GM18502 (cell line): ENCODE measurements around the gene TOMM40L.
"Not testable (repeated sequence)": the region's sequence is repeated elsewhere in the genome, so short reads cannot be mapped to it uniquely, and the experiment has no call there.

Source experiments
- ATAC-seq: cut with Tn5 transposase; IDR thresholded peaks from one replicate; pipeline ENCODE4 v1.9.1; 2021; ENCODE audit warnings: mild to moderate bottlenecking; ENCODE audit not compliant: unreplicated experiment, poor library complexity

TOMM40L gene

GRCh38 chr1:161244888-161245287 lies 19.0 kb downstream of the TOMM40L start:
- ATAC-seq: no peak

GRCh38 chr1:161250100-161250499 lies 24.2 kb downstream of the TOMM40L start:
- ATAC-seq: not testable (repeated sequence)

- ATAC-seq: no peak
Measured at GRCh38 chr1:161250829-161251228, 25.0 kb downstream of the TOMM40L start.

DNA sequence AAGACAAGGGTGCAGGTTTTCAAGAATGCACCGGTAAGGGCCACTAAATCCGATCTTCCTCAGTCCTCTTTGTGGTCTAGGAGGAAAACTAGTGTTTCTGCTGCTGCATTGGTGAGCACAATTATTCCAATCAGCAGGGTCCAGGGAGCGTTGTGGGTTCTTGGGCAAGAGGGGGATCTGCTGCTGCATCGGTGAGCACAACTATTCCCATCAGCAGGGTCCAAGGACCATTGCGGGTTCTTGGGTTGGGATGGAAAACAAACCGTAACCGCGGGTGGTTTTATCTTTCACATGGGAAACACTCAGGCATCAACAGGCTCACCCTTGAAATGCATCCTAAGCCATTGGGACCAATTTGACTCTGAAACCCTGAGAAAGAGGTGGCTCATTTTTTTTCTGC lies 25.7 kb downstream of the TOMM40L start:
- ATAC-seq: no peak

- not testable (repeated sequence) for ATAC-seq
Measured at GRCh38 chr1:161255302-161255701, 29.4 kb downstream of the TOMM40L start.

- ATAC-seq: not testable (repeated sequence)
Measured at GRCh38 chr1:161255955-161256520, 30.2 kb downstream of the TOMM40L start.

DNA sequence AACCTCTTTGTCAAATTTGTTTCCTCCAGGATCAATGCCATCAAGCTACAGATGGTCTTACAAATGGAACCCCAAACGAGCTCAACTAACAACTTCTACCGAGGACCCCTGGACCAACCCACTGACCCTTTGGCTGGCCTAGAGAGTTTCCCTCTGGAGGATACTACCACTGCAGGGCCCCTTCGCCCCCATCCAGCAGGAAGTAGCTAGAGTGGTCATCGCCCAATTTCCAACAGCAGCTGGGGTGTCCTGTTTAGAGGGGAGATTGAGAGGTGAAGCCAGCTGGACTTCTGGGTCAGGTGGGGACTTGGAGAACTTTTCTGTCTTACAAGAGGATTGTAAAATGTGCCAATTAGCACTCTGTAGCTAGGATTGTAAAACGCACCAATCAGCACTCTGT lies 31.2 kb downstream of the TOMM40L start:
- not testable (repeated sequence) for ATAC-seq

DNA sequence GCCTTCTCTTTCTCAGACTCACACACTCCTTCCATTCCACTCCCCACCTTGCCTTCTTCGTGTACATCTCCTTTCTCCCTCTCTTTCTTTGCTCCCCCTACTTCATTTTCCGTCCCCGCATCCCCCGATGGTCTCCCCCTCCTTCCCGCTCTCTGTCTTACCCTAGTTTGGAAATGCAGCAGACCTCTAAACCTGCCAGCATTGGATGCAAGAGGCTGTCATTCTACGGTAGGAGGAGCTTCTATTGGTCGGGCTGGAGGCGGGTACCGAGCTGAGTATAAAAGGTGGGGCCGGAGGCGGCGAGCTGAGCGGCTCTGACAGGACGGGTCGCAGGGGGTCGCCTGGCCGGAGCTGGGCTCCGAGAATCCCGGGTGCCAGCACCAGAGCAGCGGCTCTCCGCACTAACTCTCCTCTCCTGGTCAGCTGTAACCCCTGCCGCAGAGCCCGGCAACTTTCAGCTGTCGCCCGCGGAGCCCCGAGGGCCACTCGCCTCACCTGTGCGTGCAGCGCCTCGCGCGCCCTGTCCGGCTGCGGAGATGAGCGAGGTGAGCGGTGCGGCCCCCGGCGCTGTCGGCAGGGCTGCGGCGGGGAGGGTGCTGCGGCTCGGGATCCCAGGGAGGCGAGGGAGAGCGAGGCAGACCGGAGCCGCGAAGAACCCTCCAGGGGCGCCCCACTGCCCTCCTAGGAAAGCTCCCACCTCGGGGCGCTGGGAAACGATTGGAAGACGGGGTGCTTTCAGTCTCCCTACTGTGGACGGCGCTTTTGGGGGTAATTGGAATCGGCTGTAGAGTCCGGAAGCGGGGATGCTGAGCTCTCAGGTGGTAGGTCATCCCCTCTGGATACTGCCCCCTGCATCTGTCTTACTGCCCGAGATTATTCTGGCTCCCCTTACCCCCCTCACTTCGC lies 32.8 kb downstream of the TOMM40L start, which contains the start of gene PCP4L1:
TSS of gene PCP4L1 (plus strand) at position 307 of the 906 bp plus-strand sequence. CDS start at position 537, 230 bp downstream.
- peak; percentile 58 for ATAC-seq

GRCh38 chr1:161259345-161259702 lies 33.5 kb downstream of the TOMM40L start:
- no peak for ATAC-seq

DNA sequence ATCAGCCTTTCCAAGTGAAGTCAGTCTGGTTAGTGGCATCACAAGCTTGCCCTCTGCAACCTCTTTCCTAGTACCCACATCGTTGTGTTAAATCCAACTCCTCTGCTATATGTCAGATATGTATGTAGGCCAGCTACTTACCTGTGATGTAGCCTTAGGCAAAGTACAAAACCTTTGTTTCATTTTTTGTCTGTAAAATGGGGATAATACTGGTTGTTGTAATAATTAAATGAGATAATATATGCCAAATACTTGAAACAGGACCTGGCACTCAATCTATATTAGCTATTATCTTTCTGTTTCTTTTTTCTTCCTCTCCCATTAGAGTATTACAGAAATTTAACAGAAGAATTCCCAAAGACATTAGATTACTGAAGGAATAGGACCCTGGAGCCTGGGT lies 33.9 kb downstream of the TOMM40L start:
- no peak for ATAC-seq

- ATAC-seq: no peak
Measured at GRCh38 chr1:161260376-161261260, 34.8 kb downstream of the TOMM40L start.

DNA sequence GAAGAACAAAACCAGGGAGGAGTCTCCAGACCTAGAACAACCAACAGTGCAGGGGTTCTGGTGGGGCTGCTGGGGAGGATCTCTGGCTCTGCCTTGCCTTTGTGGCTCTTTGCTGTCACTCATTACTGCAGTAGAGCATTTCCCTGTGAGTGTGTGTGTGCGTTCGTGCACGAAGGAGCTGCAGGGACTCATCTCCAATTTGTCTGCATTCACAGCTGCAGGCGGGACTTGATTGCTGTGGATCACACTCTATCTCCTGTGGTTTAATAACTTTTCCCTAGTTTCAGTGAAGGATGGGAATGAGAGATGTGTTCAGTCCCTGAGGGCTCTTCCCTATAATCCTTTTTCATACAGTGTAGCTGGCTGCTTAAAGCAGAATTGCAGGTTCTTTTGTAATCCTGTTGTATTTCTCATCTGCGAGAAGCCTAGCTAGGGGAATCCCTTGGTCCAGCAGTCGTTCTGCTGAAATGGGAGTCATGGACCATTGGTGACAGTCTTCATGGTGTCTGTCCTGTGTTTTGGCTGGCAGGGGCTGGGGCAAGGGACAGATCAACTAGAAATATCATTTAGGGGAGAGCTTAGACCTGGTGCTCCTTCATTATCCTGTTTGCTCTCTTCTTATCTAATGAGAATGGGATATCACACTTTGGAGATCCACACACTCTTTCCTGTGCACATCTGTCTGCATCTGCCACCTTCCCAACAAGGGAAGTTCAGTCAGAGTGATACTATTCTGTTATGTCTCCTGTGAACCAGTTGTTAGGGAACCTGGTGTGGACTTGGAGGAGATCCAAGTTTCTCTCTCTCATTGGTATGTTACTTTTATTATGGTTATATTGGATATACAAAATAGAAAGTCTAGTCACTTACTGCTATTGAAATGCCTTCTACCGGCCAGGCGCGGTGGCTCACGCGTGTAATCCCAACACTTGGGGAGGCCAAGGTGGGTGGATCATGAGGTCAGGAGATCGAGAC lies 35.7 kb downstream of the TOMM40L start:
- no peak for ATAC-seq

- no peak for ATAC-seq
Measured at GRCh38 chr1:161265305-161265704, 39.4 kb downstream of the TOMM40L start.

DNA sequence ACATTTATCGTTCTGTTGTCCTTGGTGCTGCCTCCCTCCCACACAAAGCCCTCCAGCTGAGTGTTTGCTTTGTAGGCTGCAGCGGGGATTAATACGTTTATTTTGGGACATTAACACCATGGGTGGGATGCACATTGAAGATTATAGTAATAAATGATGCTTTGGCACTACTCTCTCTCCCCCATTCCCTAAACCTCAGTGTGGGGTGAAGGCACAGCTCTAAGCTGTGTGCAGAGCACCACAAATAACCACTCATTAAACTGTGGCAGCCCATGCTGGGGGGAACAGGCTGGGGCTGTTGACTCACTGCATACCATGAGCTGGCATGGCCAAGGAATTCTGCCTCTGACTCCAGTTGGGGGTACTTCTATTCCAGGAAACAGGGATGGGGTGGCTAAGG lies 40.3 kb downstream of the TOMM40L start:
- no peak for ATAC-seq

DNA sequence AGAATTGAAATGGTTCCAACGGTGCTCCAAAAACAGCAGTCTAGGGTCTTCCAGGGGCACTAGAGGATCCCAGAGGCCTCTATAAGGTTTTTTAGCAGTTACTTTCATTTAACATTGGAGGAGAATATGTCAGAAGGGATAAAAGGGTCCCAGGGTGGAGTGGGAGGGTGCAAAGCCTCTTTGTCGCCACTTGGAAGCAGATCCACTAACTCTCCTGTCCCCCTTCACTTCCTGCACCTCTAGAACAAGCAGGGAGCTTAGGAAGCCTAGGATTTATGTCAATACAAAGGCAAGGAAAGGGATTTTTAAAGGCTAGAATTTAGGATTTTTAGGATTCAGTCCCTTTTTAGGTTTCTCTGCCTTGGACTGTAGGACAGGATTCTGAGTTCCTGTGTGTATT lies 41.0 kb downstream of the TOMM40L start:
- no peak for ATAC-seq

DNA sequence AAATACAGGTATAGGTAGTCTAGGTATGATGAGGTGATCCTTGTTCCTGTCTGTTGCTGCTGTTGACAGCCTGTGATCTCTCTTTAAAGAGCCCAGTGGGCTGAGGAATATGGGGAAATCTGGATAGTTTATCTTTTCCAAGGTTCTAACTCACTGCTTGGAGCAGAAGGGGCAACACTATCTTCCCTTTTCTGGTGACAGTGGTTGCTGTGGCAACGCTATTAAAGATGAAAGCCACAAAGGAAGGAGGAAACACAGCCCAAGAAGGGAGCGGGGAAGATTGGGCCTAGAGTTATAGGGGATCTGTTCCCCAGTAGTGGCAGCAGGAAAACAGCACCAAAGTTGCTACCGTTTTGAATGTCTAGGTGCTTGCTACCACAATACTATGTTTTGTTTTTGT lies 41.5 kb downstream of the TOMM40L start:
- ATAC-seq: no peak

DNA sequence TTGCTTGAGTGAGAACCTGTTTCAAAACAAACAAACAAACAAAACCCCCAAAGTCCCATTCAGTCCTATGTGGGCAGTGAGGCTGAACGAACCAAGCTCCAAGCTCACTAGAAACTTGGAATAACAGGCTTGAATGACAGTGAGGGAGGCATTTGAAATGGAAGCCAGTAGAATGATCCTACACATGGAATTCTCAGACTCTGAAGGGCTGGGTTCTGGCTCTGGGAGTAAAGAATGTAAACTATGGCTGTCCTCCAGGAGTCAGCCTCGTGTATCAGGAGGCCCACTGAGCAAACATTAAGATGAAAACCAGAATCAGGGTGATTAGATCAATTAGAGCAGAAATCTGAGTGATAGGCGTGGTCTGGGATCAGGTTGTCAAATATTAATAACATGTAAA lies 47.5 kb downstream of the TOMM40L start:
- ATAC-seq: no peak

DNA sequence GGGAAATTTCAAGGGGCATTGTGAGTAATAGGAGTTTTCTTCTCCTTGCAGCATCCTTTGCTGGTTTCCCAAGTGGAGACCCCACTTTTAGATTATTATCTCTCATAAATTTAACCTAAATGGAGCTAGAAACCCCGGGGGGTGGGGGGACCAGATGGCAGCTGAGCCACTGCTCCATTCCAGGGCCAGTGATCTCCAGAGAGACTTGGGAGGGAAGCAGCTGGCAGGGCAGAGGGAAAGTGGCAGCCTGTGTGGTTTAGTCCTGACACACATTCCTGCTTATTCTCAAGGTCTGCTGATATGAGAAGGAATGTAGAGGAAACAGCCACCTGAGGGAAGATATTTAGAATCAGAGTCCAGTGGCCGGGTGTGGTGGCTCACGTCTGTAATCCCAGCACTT lies 49.0 kb downstream of the TOMM40L start:
- ATAC-seq: no peak
